ENCODE results near the gene ACVR2B. TPM values are rescaled to one million over a fixed set of nuclear protein-coding genes. Genes with fewer than 3 reads are reported as not detected.

The ACVR2B gene
- polyA plus RNA-seq, 10 donors: 11.1 to 16.4 (median 12.6) TPM

DNA sequence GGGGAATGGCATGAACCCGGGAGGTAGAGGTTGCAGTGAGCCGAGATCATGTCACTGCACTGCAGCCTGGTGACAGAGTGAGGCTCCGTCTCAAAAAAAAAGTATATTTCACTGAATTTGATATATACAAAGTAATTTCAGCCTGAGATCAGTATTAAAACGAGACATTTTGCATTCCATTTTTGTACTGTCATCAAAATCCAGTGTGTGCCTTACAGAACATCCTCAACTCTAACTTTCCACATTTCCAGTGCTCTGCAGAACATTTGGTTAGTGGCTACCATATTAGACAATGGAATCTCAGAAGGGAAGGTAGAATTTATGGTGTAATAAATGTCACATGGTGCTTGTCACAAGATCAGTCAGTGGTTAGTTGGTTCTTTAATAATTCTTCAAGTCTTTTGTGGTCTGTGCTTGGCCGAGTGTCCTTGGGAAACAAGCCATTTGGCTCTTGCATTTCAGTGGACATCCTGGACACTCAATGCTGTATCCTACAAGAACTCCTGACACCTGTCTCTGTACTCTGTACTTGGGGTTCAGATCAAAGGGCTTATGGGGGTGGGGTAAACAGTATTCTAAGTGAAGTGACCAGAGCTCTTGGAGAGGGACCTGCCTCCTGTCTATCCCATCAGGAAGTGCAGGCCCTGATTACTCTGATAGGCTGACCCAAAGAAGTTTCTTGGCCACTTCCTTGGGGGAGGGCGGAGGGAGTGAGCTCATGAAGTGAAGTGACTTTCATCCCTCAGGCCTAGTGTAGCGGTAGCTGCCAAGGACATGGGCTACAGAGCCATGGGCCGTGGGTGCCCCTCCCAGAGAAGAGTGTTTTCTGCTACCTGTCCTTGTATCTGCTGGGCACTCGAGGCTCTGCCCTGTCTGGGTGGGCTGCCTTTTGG is 3.7 kb downstream of the ACVR2B start:
- no peak for DNase-seq

DNA sequence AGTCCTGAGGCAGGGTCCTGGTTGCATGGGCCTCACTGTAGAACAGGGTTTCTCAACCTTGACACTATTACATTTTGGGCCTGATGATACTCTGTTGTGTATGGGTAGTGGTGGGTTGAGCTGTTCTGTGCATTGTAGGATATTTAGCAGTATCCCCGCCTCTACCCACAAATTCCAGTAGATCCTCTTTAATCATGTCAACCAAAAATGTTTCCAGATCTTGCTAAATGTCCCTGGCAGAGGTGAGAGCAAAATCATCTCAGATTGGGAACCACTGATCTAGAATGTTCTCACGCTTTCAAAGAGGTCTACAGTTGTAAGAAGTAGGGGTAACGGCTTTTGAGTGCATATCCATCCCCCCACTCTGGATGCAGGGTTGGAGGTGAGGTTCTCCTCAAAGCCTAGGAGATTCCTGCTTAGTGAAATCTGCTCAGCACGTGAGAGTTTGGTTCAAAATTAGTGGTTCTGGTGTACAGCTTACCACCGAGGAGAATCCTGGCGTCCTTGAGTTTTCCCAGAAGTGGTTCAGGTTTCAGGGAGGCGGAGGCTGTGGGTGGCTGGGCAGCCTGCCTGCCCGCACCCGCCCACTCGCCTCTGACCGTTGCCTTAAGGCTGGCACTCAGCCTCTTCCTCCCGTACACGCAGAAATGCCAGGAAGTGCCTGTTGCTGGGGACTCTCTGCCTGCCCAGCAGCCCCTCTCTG is 5.3 kb downstream of the ACVR2B start:
- DNase-seq: peak in 2 of 3 donors; percentile 34 to 57

DNA sequence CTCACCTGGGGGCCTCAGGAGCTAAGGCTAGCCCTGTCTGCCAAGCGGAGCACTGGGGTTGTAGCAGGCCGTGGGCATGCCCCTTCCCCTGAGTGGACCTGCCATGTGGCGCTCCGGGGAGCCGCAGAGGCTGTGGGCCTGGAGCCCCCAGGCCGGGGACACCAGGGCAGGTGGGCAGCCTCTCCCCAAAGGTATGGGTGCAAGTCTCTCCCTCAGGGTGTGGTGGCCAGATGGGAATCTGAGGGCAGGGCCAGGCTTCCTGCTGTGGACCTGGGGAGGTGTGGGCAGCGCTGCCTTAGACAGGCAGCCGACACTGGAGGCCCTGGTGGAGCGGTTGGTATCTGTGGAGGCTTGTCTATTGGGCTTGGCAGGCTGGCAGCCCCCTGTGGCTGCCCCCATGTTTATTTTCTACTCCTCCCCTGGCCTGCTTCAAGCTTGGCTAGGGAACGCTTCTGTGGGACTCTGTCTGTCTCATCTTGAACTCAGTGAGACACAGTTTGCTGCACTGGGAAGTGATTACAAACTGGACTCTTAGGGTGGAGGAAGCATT is 5.9 kb downstream of the ACVR2B start:
- DNase-seq: no peak

DNA sequence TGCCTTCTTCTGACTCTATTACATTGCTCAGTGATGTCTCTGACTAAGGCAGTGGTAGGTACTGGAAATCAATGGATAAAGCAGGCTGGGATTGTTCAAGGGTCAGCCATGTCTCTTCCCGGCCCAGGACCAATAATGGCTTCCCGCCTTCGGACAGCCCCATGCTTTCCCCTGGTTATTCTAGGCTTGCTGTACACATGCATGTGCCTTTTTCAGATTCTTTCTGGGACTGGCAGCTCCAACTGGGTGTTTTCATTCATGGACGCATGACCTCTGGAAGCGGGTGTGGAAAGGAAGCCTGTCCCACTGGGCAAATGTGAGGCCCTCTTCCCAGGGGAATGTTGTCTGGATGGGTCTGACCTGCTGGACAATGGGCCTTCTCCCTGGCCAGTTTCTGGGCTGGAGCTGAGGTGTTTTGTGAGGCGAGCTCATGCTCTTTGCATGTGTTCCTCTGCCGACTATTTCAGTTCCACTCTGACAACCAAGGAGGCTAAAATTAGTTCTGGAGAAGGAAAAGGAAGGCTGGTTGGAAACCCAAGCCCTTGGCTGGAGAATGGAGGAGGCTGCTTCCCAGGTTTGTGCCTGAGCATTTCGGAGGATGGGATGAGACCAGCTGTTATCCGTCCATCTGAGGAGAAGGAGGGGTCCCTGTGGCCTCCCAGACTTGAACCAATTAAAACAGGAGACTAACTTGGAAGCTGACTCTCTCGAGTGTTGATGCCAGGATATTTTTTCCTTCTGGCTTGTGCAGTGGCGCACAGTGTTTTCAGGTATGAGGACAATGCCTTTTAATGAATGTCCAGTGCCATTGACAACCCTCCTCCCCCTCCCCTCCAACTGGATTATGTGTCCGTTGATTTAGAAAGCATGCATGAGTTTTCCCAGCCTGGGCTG is 6.9 kb downstream of the ACVR2B start:
- DNase-seq: peak; percentile 68 to 75 (median 74)

DNA sequence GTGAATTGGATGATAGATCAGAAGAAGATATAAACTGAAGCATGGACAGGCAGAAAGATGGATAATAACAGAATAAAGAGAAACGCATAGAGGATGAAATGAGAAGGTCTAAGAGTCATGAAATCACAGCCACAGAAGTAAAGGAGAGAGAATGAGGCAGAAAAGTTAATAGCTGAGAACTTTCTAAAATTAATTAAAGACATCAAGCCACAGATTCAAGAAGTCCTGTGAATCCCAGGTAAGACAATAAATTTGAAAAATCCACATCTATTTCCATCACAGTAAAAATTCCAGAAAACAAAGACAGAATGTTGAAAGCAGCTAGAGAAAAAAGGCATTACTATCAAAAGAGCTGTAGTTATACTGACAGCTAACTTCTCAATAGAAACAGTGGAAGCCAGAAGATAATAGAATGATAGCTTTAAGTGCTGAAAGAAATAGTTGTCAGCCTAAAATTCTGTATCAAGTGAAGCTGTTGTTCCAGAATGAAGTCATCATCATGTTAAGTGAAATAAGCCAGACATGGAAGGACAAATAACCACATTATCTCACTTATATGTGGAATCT is 12.0 kb downstream of the ACVR2B start:
- no peak for DNase-seq

DNA sequence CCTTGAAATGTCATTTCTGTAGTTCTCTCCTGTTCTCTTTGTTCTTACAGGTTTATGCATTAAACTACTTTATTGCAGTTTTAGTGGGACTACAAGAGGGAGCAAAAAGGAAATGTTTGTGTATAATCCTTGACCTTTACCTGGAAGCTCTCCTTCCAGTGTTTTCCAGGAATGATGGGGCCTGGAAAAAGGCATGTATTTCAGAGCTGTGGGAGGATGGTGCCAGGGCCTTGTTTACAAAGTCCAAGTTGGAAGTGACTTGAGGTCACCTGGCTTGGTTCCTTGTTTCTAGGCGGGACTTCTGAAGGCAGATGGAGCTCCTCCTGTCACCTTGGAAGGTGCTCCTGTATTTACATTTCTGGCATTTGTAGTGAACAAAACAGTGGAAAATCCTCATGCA is 15.1 kb downstream of the ACVR2B start:
- no peak for DNase-seq

DNA sequence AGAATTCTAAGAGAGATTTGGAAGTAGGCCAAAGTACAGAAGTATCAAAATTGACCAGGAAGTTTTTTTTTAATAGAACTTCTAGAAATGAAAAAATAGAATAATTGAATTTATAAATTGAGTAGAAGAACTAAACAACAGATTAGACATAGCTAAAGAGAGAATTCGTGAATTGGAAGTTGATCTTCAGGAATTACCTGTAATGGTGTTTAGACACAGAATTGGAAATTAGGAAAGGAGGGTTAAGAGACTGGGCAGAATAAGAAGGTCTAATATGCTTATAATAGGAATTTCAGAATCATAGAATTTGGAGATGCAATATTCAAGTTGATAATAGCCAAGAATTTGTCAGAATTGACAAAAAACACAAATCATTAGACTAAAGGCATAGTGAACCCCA is 16.2 kb downstream of the ACVR2B start:
- DNase-seq: no peak

DNA sequence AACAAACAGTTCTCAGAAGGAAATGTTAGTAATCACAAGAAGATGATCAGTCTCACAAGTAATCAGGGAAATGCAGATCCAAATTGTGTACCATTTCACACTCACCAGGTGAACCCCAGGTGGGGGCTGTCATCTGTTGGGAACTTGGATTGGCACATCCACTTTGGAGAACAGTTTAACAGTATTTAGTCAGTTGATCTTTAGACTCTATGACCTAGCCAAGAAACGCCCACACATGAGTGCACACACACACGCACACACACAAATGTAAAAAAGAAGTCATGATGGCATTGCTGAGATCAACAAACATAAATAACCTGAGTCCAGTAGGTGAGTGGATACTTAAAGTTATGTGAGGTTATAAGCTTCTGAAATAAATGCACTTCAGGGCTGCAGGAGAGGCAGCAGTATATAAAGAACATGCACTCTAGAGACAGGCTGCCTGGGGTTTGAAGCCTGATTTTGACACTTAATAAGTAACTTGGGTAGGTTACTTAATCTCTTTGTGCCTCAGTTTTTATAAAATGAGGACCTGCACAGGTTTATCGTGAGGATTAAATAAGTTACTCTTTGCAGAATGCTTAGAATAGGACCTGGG is 17.7 kb downstream of the ACVR2B start:
- no peak for DNase-seq

DNA sequence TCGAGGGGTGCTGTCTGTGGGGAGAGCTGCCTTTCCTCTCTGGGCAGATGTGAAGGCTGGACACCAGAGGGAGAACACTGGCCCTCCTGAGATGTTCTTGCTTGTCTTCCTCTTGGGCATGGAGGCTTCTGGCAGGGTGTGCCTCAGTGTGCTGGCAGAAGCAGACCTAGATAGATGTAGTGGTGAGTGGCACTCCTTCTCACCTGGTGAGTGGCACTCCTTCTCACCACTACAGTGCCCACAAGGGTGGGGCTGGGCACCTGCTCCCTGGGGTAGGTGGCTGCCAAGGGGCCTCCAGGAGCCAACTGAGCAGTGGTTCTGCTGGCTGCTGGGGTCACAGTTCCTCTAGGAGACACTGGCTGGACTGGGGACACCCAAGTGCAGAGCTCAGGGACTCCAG is 18.7 kb downstream of the ACVR2B start:
- DNase-seq: no peak

DNA sequence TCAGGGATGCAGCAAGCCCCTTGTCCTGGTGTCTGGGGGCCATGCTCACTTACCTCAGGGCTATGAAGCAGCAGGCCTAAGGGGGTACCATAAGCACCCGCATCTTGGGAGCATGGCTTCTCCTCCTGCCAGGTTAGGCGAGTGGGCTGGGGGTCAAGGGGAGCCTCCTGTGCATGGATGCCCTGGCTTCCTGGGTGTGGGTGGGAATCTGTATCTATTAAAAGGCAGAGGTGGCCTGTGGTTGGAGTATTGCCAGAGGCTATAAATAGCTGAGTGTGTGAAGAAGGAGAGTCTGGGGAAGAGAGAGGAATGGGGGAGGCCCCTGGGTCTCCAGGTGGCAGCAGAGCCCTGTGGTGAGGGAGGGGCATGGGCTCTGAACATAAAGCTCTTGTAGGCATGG is 19.5 kb downstream of the ACVR2B start:
- DNase-seq: no peak

DNA sequence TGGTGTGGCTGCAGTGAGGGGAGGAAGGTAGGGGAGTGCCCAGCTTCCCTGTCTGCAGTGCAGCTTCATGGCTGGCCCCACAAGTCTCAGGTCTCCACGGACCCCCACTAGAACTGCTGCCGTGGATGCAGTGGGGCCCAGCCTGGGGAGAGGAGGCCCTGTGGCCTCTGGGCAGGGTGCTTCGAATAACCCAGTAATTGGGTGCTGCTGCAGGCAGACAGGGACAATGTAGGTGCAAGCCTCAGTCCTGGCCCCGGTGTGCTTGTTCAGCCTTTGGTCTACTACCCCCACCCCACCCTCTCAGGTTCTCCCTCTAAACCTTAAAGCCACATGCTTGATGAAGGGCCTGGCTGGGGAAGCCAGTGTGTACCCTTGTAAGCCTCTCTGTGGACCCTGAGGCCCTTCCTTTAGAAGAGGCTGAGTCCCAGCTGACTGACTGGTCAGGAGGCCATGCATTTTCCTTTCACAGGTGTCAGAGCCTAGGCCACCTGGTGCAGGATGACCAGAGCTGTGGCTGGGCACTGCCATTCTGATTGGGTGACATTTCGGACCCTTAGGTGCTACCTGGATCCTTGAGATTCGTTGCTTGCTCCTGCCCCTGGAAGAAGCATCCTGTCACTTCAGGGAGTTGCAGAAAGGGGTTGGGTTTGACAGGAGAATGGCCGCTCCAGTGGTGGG is 21.4 kb downstream of the ACVR2B start:
- no peak for DNase-seq

DNA sequence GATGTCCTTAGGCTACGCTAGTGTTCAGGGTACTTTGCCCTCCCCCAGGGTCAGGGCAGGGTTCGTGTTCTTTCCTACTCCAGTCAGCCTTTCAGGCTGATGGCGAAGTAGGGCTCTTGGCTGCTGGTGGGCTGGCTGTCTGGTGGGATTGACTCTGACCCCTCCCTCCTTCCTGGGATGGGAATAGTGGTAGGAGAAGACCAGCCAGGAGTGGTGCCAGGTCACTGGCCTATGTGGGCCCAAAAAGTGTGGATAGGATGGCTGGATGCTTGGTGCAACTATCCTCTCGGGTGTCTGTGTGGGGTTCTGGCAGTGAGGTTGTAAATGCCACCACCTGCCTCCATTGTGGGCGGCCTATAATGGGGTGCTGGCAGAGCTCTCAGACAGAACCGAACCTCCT is 22.0 kb downstream of the ACVR2B start:
- no peak for DNase-seq

DNA sequence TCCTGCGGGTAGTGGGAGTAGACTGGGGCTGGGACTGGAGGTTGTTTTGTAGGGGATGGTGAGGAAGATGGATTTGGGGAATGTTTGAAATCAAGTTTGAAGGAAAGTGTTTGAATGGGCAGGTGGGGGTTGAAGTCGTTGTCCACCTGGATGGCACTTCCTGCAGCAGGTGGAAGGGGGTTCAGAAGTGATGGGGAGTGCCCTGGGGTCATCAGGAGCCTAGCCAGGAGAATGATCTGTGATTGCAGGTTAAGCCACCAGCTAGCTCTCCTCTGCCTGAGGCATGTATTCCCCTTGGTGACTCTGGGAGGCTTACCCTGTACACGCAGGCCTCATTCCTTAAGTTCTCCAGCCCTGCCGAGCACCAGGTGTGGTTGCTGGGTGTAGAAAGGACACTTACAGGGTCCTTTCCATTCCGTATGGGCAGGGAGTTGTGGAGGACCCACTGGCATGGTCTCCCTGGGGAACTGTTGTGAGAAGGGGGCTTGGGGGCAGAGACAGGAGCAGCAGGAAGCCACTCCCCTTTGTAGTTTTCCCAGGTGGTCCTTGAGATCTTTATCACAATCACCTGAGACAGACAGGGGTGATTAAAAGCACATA is 22.6 kb downstream of the ACVR2B start:
- DNase-seq: no peak

DNA sequence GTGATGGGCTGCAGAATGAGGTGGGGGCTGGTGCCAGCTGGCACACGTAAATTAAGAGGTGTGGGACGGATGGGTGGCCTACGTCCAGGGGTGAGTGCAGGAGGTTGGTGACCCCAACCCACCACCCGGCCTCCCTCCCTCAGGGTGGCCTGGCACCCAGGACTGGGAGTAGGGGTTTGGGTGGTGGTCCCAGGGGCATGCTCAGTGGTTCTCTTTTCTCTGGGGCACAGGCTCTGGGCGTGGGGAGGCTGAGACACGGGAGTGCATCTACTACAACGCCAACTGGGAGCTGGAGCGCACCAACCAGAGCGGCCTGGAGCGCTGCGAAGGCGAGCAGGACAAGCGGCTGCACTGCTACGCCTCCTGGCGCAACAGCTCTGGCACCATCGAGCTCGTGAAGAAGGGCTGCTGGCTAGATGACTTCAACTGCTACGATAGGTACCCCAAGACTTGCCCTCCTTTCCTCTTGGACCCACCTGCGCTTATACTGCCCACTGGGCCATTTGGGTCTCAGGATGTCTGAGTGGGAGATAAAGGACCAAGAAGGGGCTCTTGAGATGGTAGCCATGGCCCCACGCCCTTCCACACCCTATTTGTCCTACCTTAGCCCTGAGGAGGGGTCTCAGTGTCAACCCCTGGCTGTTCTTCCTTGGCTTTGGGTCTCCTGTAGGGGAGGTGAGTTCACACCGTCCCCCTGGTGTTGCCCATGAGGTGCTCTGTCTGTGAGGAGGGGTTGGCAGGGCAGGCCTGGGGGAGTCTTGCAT is 23.5 kb downstream of the ACVR2B start:
- DNase-seq: no peak

DNA sequence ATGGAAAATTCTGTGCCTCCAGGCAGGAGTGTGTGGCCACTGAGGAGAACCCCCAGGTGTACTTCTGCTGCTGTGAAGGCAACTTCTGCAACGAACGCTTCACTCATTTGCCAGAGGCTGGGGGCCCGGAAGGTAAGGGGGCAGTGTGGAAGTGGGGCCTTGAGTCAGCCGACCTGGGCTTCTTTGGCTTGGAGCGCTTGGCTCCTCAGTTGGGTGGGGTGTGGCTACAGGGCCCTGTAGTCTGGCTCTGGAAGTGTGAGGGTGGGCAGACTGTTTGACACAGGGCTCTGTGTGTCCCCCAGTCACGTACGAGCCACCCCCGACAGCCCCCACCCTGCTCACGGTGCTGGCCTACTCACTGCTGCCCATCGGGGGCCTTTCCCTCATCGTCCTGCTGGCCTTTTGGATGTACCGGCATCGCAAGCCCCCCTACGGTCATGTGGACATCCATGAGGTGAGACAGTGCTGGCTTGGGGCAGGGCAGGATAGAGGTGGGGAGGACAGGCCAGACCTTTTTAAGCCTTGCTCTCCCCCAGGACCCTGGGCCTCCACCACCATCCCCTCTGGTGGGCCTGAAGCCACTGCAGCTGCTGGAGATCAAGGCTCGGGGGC is 24.3 kb downstream of the ACVR2B start:
- DNase-seq: no peak

DNA sequence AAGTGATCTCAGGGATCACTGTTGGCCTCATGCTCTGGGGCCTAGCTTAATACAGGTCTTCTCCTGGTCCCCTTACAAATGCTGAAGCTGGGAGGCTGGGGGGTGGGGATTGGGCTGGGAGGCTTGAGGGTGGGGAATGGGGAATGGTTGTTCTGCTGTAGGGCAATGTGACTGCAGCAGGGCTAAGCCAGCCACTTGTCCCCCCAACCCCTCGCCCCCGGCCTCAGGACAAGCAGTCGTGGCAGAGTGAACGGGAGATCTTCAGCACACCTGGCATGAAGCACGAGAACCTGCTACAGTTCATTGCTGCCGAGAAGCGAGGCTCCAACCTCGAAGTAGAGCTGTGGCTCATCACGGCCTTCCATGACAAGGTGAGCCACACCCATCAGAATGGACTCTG is 25.2 kb downstream of the ACVR2B start:
- no peak for DNase-seq

DNA sequence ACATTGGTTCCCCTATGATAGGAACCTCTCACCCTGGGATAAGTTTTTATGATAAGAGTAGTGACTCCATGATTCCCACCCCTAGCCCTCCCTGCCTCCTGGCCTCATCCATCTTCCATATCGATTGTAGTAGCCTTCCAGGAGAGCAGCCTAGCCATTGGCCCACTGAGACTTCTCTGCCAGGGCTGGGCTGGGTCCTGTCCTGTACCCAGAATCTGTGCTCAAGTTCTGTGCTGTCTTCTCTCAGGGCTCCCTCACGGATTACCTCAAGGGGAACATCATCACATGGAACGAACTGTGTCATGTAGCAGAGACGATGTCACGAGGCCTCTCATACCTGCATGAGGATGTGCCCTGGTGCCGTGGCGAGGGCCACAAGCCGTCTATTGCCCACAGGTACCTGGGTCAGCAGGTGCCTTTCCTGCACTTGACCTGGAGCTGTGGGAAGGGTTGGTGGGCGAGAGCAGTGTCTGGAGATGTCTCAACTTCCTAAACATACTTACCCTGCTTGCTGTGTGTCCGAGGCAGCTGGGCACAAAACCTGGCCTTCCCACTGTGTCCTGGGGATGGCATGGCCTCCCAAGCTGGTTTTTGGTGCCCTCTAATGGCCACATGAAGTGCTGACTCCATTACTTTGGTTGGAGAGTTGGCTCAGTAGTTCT is 25.9 kb downstream of the ACVR2B start:
- DNase-seq: peak in 2 of 3 donors; percentile 62 to 77

DNA sequence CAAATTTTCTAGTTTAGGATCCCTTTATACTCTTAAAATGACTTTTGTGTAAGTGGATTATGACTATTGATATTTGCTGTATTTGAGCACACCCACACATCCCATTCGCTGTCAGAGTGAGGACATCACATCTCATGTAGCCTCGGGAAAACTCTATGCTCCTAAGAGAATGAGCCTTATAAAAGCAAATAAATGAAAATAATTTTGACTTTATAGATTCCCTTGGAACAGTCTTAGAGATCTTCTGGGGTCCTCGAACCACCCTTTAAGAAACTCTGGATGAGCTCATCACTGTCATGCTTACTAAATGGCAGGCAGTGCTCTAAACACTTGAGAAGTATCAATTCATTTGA is 26.4 kb downstream of the ACVR2B start:
- DNase-seq: no peak
